GM19035 (cell line): Measurements from ENCODE around the gene CDH8.

ENCODE experiments used
- ATAC-seq: cut with Tn5 transposase; IDR thresholded peaks from one replicate; pipeline ENCODE4 v1.9.1; 2021; ENCODE audit not compliant: unreplicated experiment

CDH8 gene

DNA sequence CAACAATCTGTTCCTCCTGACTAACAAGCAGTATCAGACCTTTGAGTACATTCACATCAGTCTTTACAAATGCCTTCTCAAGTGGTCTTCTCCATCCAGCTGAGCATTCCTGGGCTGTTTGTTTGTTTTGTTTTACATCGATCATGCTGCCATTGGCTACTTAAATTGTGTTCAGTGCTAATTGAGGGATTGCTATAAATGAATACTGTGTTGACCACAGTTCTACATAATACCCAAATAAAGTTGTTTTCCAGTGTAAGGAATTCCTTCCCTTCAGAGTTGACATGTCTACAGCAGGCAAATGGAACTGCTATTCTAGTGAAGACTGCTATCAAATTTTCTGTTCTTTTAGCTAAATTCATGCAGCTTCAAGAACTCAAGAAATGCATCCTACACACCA, 3.2 kb downstream of the CDH8 start:
- no peak for ATAC-seq

DNA sequence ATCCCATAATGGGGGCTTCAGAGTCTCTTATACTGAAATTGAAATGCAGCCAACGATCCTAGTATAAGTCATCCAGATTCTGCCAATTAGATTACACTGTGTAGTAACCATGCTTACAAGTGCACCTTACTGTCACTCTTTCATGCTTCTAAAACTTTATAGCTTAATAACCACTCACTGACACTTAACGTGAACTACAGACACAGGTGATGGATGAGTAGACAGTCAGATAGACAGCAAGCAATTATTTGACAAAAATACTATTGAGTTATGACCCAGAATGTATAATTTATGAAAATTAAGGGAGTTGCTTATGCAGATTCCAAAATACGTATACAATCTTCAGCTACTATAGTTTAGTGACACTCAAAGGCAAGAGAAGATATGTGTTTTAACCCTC, 6.3 kb downstream of the CDH8 start:
- ATAC-seq = no peak

DNA sequence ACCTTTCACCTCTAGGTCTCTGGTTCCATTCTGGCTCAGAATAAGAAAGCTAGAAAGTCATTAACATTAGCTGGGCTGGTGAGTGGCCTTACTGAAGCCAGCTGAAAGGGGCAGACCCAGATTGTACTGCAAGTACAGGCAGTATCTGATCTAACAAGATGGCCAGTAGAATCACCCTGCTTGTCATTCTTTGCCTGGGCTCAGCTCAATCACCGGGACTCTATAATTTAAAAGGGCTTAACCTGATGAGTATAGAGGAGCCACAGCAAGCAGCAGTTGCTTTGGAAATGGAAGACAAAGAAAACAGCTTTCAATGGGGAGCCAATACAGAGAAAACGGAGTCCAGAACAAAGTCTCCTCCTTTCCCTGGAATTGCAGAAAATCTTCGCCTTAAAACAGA, 13.6 kb downstream of the CDH8 start:
- ATAC-seq = no peak

DNA sequence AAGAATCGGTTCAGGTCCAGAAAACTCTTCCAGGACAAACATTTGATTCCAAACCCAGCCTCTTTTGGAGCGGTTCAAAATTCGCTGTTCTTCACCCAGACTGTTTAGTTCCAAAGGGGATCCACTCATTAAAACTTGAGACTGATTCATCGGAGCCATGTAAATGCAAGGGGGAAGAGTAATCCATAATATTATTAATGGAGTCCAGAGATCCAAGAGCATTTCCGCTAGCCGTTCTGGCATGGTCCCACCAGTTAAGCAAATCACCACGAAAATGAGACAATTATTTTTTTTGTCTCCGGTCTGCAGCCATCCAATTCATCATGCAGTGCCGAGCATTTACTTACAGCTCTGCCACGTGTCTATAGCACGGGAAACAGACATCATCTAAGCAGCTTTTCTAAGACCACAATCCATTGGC, 15.1 kb downstream of the CDH8 start:
- ATAC-seq = no peak

DNA sequence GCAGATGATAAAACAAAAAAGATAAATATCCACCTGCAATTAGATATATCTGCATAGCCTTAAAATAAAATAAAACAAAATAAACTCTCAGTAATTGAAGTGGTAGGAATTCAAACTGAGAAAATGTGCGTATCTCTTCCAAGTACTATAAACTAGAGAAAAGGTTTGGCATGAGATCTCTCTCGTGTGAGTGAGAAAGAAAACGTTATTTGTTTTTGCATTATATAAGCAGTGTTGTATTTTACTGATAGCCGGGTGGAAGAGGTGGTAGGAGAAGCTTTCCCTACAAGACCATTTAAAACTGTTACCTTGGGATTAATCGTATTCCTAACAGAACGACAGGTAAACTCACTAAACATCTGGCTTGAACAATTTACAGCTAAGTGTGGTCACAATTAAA, 15.6 kb downstream of the CDH8 start:
- ATAC-seq = no peak

DNA sequence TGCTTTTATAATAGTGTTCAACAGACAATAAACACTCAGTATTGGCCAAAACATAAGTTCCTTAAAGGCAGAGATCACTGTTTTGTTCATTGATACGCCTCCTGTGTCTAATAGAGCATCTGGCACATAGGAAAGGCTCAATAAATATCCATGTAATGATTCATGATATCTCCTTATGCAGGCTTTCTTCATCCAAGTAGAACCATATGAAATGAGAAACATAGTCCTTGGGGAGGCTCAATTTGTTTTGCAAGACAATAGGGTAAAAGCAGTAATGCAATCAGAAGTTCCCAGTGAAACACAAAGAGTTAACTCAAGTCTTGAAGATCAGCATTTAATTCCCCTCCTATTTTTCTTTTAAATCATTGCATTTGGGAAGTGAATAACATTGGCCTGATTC, 16.4 kb downstream of the CDH8 start:
- no peak for ATAC-seq

DNA sequence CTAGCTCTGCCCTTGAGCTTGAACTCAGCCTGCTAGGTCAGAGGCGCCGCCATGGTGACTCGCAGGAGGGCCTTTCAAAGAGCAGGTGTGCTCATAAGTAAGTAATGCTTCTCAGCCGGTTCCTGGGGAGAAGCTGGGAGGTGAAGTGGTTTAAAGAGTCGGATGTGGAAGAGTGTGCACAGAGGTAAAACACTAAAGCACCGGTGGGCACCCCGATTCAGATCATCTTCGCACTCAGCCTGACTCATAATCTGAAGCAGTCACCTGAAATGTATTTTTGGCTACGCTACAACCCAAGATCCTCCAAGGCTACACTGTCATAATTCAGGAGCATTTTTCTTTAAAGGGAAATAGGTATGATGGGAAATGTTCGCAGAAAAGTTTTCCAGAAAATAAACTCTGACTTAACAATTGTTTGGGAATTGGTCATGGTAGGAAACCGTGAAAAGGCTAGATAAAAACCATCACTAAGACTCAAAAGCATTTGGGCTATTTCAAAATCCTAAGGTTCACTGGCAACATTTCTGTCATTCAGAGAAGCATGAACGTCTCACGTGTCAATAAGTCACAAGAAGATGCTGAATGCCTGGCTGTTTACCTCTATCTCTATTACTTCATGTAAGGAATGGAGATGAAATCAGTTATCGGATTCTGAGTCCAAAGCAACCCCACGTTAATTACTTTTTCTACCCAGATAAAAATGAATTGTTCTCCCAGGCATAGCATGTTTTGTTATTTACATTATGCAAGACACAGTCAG, 17.8 kb downstream of the CDH8 start:
- no peak for ATAC-seq

DNA sequence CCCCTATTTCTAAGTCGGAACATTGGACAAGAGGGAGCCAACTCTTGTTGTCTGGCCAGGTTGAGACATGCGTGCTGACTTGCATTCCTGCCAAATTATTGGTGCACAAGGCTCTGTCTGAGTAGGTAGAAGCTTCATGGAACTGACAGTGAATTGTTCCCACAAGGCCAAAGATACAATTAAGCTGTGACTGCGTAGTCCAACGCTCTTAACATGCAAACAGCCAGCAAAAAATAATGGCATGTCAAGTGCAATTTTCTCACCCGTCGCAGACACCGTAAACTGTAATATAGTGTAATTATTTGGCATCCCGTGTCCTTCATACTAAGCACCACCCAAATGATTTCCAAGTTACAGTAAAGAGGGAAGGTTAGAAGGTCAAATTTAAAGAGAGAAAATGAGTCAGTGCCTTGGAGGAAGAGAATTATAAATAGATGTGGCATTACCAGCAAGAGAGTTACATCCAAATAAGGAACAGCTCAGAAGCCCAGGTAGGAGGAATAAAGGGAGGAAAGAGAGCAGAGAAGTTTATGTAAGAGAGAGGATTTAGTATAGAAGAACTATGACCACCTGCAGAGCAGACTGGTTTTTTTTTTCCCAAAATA, 21.8 kb downstream of the CDH8 start:
- ATAC-seq = no peak

DNA sequence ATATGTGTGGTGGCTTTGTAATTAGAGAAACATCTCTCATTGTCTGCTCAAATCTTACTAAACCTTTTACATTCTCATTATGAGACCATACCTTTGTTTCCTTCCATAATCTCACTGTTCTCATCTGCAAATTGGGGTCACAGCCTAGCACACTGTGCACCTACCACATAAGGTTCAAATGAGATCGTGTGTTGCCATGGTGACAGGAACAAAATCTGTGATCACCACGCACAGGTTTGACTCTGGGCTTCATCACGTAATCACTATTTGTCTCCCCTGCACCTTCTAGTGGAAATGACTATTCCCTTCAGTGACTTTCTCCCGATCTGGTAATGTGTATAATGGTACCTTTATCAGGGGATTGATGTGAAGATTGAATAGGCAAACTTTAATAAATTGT, 26.1 kb downstream of the CDH8 start:
- no peak for ATAC-seq

DNA sequence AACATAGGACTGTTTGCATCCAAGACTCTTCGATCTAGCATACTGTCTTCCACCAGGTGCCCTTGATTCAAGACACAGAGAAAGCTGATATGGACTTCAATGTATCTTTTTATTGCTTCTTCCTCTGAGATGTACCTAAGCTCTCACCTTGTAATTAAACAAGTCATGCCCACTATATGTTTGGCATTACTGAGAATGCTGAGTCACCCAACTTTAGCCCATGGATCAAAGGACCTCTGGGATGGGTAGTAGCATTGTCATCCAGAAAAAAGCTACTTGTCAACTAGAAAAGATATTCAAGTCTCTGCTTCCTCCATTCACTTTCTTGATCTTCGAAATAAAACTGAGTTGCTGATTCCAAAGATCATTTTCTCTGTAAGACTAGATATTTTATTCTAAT, 37.8 kb downstream of the CDH8 start:
- no peak for ATAC-seq

DNA sequence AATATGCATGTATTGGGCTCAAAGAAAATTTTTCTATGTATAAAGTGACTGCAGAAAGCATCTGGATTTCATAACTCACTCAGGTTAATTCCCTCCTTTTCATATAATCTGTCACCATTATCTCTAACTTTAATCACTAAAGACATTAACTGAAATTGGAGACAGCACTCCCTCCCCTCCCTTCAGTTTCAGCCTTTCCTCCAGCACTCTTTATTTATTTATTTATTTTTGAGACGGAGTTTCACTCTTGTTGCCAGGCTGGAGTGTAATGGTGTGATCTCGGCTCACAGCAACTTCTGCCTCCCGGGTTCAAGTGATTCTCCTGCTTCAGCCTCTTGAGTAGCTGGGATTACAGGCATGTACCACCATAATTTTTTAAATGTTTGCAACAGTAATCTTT, 43.1 kb downstream of the CDH8 start:
- ATAC-seq = no peak

DNA sequence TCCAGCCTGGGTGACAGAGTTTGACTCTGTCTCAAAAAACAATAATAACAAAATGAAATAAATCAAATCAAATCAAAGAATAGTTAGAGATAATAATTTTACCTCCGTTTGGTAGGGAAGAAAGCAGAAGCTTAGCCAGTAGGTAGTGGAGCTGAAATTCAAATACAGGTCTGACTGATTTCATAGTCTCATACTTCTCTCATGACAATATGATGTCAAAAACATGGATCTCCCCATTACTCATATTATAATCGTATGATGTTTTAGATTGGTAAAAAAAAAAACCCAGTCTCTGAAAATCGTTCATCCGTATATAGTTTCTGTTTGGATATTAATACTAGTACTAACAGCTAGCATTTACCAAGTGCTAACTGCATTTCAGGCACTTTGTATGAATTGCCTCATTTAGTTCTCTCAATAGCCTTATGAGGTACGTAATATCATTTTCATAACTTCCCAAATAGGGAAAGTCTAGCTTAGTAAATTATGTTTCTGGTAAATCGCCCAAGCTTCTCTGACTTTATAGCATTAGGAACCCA, 48.7 kb downstream of the CDH8 start:
- no peak for ATAC-seq

DNA sequence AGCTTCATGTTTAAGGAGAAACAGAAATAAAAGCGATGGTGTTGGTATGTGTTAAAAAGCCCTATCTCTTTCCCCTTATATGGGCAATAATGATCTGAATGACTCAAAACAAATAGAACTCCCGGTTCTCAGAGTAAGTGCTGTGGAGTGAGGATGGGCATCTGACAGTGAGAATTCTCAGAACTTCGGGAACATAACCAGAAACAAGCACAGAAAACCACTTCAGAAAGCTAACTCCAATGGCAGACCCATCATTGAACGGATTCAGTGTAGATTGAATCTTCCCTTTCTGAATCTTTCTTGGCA, 67.2 kb downstream of the CDH8 start:
- no peak for ATAC-seq

DNA sequence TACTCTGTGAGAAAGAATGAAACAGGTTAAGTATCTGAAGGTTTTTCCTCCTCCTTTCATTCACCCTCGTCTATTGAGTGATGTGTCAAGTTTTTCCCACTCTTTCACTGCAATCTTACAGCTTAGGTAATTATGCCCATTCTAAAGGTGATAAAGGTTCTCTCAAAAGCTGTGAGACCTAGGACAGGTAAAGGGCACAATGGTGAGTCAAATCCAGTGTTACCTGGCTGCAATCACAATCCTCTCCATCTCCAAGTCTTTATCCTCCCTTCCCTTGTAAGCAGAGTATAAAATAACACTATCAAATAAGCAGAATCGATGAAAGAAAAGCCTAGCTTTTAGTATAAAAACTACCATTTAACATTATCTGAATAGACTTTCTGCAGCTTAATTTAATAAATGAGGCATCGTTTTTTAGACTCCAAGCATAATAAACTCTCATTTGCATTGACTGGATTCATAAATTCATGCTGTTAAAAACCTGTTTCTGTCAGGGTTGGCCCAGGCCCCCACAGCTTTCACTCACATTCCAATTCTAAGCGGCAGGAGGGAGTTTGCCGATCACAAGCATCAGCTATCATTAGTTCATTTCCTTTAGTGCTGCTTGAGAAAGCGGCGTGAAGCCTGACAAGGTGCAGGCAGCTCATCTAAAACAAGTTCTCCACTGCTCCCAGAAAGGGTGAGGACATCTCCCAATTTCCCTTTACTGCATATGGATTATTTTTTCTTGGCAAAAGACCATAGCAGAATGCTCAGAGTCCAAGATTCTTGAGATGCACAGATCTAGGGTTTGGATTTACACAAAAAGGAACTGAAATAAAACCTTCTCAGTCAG, 67.8 kb downstream of the CDH8 start:
- no peak for ATAC-seq

DNA sequence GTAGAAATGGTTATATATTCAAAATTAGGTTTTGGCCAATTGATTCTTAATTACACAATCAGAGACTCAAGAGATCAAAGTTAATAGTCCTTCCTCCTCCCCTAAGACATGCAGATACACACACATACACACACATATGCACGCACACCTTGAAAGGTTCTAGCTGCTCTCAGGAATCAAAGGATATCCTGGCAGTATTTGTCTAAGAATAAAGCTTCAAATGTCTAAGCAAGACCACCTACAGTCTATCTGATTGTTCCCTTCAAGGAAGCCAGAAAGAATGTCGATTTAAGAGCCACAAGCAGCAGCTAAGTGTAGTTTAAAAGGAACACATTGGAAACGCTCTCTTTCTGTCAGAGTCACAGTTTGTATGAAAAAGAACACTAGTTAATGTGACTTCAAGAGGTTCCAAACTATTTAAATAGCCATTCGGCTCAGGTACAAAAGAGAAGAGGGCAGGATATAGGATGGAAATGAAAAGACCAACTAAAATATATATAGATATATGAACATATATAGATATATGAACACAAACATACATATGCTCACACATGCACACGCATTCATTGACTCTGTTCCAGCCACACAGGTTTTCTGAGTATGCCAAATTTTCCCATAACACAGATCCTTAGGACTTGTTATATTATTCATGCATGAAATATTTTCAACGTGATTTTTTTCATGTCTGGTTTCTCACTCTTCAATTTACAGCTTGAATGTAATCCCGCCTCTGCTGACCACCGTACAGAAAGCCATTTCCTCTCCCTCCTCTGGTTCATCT, 79.0 kb downstream of the CDH8 start:
- ATAC-seq = no peak

DNA sequence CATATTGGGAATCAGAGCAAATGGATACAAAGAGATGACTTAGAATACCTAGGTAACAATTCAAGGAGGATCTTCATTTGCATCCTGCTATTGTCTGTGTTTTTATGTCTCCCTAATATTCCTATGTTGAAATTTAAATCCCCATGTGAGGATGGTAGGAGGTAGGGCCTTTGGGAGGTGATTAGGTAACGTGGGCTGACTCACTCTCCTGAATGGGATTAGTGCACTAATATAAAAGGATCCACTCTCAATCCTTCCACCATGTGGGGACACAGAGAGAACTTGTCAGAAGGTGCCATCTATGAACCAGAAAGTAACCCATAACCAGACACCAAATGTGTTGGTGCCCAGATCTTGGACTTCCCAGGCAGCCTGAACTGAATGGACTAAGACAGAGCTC, 83.4 kb downstream of the CDH8 start:
- ATAC-seq = no peak

DNA sequence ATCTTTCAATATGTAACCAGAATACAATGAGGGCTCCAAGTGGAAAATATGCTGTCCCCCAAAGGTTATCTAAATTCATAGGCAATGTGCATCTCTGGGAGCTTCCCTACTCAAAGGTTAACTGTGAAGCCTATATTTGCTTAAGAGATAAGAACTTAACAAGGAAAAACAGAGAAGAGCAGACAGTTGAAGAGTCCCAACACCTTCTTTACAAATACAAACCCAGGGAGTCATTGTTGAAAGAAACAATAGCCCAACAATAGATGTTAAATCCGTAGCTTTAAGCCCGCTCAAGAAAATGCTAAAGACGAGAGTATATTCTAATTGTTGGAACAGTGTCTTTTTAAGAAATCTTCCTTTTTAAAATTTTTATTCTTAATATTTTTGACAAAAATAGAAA, 87.8 kb downstream of the CDH8 start:
- ATAC-seq = no peak

DNA sequence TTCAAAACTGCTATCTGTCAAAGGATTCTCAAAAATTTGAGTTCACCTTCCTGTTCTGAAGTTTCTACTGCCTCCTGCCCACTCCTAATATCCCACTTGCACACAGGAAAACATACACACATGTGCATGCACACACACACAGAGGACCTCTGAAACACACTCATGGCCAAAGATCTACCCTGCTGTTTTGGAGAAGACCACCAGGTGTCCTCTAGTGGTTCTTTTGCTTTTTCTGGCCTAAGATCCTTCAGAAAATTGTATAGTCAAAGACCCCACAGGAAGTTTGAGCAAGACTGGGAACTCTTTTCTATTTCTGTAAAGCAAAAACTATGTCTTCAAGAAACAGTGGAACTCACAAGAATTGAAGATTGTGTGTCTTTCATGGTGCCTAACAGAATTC, 90.2 kb downstream of the CDH8 start:
- no peak for ATAC-seq

DNA sequence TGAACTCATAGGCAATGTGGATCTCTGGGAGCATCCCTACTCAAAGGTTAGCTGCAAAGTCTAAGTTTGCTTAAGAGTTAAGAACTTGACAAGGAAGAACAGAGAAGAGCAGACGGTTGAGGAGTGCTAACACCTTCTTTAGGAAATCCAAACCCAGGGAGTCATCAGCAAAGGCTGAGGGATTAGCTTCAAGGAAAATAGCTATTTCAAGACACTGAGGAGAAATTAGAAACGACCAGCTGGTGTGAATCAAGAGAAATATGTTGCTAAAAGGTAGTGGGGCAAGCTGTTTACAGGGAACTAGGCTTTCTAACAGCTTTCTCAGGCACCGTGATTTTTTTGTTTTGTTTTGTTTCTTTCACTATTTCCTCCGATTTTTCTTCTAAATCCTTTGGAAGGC, 90.7 kb downstream of the CDH8 start:
- no peak for ATAC-seq

DNA sequence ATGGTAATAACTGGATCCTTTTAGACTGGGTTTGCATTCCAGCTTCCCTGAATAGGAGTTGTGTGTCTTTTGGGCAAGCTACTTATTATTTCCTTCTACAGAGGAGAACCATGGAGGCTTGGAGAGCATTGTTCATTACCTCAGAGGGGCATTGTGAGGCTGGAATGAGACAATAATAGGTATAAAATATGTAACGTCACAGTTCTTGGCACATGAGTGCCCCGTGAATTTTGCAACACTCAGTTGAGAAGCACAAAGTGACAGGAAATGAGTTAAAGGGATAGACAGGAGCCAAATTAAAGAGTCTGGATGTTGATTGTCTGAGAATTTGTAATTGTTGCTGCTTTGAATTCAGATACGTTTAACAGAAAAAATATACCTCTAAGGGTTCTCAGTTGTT, 92.2 kb downstream of the CDH8 start:
- ATAC-seq = no peak

DNA sequence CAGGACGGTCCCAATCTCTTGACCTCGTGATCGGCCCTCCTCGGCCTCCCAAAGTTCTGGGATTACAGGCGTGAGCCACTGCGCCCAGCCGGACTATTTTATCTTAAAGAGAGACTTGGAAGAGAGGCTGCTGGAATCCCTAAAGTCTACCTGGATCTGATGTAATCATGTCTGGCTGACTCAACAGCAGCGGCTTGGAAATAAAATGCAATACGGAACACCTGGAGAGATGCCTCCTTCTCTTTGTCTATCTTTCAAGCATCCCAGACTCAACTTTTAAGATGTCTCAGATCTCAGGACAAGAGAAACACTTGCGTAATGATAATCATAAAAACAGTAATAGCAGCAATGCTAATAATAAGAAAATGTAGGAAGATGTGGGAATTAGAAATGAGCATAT, 95.6 kb downstream of the CDH8 start:
- no peak for ATAC-seq
